ENCODE measurements around the gene TMEM255B.
"Not testable (repeated sequence)": the region's sequence is repeated elsewhere in the genome, so short reads cannot be mapped to it uniquely, and the experiment has no call there.

Gene TMEM255B

DNA sequence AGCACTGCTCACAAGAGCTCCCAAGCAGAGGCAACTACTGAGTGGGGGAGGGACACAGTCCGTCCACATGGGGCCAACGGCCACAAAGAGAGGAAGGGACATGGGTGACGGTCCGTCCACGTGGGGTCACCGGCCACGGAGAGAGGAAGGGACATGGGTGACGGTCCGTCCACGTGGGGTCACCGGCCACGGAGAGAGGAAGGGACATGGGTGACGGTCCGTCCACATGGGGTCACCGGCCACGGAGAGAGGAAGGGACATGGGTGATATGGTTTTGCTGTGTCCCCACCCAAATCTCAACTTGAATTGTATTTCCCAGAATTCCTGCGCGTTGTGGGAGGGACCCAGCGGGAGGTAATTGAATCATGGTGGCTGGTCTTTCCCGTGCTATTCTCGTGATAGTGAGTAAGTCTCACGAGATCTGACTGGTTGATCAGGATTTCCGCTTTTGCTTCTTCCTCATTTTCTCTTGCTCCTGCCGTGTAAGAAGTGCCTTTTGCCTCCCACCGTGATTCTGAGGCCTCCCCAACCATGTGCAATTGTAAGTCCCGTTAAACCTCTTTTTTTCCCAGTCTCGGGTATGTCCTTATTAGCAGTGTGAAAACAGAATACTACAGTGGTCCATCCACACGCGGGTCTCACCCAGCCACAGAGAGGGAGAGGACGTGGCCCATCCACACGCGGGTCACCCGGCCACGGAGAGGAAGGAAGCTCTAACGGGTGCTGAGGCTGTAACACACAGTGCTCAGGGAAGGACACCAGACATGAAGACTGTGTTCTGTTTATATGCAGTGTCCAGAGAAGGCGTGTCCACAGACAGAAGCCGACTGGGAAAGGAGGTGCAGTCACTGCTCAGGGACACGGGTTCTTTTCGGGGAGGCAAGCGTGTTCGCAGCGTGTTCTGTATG, 56.4 kb downstream of the TMEM255B start:
- no peak for DNase-seq (ENCODE audit: insufficient read length, low spot score)
- peak; percentile 95 for FAIRE-seq

DNA sequence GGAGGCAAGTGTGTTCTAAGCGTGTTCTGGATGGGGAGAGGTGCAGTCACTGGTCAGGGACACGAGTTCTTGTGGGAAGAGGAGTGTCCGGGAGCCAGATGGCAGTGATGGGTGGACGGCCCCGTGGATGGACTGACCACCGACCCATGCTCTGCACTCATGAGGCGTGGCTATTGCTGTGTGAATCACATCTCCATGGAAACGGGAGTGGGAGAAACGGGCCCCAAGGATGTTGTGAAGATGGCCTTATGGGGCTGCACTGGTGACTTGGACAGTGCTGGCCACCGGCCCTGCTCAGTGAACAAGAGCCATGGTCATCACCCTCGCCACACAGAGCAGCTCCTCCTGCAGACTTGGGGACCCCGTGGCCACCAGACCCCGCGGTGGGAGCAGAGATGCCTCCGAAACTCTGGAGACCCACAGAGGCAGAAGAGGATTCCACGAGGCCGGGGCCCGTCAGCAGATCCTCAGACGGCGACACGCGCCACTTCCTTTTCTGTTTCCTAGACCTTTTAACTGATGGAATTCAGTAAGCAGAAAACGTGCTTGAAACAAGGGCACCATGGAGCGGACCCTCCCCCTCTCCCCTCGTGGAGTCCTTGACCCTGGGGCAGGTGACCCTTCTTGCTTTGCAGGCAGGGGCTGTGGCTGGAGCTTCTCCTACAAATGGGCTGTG, 57.4 kb downstream of the TMEM255B start:
- no peak for FAIRE-seq
- no peak for DNase-seq (ENCODE audit: insufficient read length, low spot score)

DNA sequence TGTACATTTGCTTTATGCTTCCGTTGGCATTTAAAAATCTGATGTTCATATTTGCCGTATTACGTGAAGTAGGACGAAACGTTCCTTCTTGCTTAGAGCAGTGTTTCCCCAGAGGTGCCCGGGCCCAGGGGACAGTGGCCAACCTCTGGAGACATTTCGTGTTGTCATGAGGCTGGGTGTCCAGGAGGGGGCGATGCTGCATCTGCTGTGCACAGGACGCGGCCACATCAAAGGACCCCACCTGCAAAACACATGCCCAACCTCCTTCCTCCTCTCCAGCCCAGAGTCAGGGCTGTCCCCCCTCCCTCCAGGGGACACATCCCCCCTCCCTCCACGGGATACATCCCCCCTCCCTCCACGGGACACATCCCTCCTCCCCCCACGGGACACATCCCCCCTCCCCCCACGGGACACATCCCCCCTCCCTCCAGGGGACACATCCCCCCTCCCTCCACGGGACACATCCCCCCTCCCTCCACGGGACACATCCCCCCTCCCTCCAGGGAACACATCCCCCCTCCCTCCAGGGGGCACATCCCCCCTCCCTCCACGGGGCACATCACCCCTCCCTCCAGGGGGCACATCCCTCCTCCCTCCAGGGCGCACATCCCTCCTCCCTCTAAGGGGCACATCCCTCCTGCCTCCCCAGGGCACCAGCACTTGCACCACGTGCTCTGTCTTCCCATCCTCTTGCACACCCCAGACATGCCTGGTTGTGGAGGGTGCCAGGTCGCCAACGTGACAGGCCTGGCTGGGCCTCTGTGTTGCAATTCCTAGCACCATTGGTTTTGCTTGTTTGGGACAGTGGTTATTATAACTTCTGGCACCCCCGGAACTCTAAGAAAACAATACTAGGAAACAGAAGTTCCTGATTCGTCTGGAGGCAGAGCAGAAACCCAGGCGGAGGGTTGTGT, 58.2 kb downstream of the TMEM255B start:
- FAIRE-seq, result peak; percentile 88
- peak; percentile 91 for DNase-seq (ENCODE audit: insufficient read length, low spot score)

DNA sequence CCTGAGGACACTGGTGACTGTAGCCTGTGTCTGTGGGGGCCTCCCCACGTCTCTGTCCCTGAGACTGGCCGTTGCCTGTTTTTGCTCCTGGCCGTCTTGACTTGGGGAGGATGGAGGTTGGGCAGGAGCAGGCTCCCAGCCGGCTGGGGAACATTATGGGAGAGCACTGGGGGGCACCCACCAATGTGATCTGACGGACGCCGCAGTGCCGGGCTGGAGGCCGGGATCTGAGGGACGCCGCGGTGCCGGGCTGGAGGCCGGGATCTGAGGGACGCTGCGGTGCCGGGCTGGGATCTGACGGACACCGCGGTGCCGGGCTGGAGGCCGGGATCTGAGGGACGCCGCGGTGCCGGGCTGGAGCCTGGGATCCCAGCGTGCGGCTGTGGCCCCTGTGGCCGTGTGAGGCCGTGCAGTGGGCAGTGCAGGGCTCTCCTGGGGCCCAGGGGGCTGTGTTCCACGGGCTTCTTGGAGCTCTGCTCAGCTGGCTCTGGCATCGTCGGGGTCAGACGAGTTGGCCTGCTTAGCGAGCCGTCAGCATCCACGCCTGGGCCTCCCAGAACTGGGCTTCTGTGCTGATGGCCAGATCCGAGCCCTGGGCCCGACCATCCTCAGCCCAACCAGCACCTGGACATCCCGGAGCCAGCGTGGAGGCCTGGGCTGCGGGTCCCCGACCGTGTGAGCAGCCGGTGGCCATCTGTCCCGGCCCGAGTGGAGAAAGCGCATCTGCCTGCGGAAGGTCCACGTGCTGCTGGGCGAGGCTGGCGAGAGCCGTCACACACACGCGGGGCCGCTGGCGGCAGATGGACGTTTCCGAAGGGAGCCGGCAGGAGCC, 59.0 kb downstream of the TMEM255B start:
- no peak for FAIRE-seq
- DNase-seq (ENCODE audit: insufficient read length, low spot score), result no peak

DNA sequence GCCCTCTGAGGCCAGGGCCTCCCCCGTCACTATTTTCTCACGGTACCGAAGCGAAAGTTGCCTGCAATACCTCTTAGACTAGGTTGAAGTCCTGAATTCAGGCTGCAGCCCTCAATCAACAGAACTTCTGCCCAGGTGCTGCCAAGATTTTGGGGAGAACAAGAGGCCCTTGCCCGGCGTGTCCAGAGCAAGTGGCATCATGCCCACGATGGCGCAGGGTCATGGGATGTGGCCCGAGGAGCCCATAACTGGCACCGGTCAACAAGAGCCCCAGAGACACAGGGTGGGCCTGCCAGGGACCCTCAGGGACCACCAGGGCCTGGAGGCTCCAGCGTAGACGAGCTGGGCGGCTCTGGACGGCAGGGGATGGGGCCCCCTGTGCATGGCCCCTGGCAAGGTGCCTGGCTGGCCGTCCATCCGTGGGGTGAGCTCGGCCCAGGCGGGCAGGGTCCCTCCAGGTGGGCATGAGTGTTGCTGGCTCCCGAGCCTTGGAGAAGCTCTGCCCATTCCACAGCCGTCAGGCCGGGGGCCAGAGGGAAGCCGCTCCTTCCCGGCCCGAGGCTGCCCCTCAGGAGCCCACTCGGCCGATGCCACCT, 59.8 kb downstream of the TMEM255B start:
- DNase-seq (ENCODE audit: insufficient read length, low spot score) (no peak), FAIRE-seq (no peak)

DNA sequence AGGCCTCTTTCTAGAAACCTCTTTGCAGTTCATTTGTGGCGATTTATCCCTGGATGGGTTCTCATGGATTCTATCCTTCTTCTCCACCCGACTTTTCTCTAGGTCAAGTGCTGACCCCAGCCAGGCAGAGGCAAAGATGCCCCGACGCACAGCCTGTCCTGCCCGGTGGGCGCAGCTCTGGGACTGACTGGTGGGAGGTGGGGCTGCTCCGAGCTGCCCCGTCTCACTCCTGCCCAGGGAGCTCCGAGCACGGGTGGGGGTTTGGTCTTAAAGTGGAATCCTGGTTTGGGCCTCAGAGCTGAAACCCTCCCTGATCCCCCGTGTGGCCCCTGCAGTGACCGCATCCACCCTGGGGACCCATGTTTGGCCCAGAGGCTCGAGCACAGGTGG, 60.3 kb downstream of the TMEM255B start:
- no peak for DNase-seq (ENCODE audit: insufficient read length, low spot score)
- FAIRE-seq, result no peak

DNA sequence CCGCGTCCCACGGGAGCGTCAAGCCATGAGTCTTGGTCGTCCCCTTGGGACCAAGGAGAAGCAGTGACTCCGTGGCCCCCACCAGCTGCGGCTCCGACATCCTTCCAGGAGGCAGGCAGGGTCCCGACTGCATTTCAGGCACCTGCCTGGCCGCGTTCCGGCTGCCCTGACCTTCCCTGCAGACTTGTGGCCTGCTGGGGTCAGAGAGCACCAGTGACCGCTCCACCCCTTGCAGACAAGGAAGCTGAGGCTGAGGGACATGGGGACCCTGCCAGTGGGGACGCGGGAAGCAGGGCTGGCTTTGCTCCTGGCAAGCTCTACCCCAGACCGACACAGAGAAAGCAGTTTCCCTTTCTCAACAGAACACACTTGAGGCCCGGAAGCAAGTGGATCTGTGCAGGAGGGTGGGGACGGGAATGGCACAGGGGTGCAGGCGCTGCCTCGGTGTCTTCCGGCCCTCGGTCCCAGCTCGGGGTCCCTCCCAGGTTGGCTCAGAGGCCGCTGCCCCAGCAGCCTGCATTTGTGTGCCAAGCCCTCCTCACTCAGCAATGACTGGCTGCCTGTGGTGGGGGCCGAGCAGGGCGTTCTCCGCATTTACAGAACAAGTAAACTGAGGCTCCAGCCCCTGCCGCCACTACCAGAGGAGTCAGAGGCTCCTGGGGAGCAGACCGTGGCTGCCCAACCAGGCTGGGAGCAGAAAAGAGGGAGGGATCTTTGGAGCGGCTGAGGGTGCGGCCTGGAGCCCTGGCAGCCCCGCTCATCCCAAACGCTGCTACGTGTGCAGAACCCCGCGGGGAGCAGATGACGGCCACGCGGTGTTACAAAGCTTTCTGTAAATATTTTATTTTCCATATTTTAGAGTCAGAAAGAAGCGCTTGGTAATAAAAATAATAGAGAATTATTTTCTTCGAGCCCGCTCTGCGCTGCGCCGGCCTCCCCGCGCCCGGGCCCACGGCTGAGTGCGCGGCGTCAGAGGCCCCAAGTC, 61.0 kb downstream of the TMEM255B start:
- no peak for DNase-seq (ENCODE audit: insufficient read length, low spot score)

DNA sequence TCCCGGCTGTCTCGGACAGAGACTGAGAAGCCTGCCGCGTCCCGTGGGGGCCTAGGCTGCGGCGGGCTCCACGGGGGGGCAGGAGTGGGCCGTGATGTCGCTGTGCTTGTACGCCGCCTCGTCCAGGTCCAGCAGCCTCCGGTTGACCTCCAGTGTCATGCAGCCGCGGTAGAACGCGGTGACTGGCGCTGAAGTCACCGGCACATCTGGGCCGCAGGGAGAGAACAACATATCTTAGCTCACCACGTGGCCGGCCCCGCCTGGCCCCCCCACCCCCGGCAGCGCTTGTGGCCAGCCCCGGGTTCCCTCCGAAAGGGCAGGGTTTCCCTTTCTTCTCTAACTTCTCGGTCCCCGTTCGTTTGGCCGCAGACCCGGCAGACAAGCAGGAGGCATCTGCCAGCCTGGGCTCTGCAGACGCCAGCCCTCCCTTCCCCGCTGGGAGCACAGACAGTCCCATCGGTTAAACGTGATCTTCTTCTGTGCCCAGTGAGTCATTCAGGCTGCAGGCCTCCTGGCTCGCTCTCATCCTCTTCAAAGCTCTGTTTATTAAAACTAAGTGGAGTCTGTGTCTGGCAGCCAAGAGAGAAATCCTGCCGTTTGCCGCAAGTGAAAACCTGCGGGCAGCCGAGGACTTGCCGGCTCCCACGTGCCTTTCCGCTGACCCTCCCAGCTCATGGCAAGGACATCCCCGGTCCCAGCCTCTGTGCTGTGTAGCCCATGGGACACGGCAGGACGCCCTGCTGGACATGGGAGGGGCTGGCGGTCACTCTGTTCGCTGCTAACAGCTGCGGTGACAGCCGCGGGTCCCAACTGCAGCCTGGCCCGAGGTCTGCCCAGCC, 62.0 kb downstream of the TMEM255B start:
- no peak for DNase-seq (ENCODE audit: insufficient read length, low spot score)
- FAIRE-seq, result no peak

More for the DNA sequence above, 61.0 kb downstream of the TMEM255B start:
- no peak for FAIRE-seq

DNA sequence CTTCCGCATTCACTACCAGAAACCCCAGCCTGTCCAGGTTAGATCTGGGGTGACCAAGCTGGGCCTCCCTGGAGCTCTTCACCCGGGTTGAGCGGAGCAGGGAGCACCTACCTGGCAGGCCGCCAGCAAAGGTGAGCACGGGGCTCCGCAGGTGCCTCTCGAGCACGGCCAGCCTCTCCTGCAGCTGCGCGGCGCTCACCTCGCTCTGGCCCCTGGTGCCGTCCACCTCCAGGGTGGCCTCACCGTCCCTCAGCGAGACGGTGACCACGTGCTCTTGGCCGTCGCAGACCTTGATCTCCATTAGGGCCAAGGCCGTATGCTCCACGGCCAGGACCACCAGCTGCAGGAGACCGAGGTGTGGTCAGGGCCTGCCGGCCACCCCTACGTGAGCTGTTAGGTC, 62.8 kb downstream of the TMEM255B start:
- no peak for DNase-seq (ENCODE audit: insufficient read length, low spot score)
- FAIRE-seq, result no peak

DNA sequence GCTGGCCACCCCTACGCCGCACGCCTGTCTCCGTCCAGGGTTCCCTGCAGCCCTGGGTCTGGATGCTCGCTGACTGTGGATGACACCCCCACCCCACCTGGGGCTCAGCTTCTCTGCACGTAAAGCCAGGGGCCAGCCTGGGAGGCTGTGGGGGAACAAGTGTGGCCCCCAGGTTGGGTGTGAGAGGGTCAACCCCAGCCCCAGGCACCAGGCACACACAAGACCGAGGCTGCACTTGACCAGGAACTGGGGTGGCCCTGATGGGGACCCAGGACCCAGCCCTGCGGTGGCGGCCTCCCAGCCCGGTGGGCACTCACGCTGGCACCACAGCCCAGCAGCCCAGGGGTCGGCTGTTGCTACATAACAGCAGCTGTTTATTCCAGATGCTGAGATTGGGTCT, 63.2 kb downstream of the TMEM255B start:
- FAIRE-seq (no peak), DNase-seq (ENCODE audit: insufficient read length, low spot score) (no peak)

DNA sequence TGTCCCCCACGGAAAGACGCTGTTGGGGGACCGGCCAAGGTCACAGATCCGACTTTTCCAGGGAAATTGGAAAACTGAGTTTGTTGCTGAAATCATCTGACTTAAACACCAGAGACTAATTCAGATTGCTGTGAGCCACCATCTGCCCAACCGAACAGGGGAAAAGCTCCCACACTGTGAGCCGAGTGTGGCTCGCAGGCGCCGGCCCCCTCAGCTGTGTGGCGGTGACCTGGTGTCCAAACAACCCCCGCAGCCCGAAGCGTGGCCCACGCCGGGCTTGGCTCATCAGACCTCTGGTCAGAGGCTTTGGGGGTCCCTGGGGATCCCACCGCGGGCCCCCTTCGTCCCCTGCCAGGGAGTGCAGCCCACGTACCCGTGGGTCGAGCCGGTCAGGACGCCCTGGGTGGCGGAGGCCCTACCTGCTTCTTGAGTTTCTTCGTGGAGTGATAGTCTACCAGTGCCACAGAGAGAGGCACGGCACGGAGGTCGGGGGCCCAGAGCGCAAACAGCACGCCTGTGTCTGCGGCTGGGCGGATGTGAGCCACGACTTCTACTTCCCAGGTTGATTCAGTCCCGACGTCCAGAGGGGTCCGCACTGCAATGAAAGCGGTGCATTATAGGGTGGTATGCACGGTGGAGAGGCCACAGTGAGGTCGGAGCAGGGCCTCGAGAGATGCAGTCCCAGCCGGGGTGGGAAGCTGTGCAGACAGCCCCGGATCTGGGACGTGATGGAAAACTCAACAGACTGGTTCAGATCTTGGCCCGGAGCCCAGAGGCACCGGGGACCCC, 64.1 kb downstream of the TMEM255B start:
- DNase-seq (ENCODE audit: insufficient read length, low spot score), result no peak
- FAIRE-seq, result no peak

DNA sequence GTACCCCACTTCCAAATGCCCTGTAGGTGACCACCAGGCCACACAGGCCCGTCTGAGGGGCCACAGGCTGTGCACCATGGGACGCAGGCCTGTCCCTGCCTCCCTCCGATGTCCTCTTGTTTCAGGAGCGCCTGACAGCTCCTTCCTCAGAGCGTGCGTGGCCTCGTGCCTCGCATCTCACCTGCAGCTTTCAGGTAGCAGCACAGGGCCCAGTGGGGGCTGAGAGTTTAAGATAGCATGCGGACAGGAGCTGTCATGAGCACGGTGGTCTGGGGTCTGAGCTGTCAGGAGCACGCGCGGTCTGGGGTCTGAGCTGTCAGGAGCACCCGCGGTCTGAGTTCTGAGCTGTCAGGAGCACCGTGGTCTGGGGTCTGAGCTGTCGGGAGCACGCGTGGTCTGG, 64.7 kb downstream of the TMEM255B start:
- FAIRE-seq (no peak), DNase-seq (ENCODE audit: insufficient read length, low spot score) (no peak)

DNA sequence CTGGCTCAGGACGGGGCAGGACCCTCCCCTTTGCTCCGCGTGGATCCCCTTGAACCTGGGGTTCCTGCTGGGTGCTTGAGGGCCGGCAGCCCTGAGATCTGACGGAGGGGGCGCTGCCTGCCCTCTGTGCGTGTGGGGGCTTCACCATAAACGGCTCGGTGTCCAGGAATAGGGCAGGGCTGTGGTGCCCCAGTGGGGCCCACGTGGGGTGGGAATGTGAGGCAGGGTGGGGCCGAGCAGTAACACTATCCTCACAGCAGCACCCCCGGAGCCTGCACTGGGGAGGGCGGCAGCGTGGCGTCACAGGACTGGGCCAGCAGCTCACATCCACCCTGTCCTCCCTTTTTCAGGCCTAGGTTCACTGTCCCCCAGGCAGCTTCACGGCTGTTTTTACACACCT, 66.8 kb downstream of the TMEM255B start:
- DNase-seq (ENCODE audit: insufficient read length, low spot score) (no peak), FAIRE-seq (no peak)

DNA sequence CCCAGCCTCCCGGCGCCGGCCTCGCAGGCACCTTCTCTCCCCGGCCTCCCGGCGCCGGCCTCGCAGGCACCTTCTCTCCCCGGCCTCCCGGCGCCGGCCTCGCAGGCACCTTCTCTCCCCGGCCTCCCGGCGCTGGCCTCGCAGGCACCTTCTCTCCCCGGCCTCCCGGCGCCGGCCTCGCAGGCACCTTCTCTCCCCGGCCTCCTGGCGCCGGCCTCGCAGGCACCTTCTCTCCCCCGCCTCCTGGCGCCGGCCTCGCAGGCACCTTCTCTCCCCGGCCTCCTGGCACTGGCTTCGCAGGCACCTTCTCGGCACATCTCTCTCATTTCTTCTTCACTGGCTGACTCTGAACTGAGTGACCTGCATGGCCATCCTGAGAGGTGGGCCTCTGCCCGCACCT, 67.4 kb downstream of the TMEM255B start:
- not testable (repeated sequence) for DNase-seq (ENCODE audit: insufficient read length, low spot score); FAIRE-seq

DNA sequence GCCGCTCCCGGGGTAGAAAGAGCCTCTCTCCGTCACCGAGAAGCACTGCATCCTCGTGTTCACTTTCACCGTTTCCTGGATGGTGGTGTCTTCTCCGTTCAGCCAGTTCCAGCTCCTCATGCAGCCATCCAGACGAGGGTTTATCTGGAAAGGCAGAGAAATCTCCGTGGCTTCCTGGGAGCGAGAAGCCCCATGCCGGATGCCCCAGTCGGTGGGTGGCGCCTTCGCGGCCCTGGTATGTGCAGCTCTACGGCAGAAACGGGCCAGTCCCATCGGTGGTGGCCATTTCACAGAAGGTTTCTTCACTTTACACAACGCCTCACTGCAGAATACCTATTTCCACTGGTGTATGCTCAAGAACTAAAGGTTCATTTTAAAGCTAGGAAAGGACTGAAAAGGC, 68.0 kb downstream of the TMEM255B start:
- FAIRE-seq, result no peak
- no peak for DNase-seq (ENCODE audit: insufficient read length, low spot score)

DNA sequence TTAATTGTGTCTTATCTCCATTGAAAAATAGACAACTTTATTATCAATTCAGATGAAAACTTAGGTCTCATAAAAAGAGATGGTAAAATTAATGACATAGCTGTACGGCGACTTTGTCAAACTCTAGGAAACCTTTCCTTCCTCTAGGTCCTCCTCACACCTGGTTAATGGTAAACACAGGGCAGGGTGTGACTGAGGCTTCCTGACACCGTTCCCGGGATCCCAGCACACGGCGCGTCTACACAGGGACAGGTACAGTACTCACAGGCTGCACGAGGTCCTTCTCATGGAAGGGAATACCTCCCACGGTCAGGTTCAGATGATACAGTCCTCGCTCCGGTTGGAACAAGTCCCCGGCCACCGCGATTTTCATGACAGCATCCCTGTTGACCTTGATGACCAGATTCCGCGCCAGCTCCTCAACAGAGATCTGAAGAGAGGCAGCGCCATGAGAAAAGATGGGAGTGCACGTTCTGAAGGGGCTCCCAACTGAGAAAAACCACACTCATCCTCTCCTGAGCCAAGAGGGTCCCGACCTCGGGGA, 69.3 kb downstream of the TMEM255B start:
- DNase-seq (ENCODE audit: insufficient read length, low spot score) (no peak), FAIRE-seq (no peak)

Data from GM19239 (cell line).